GM12875 (cell line): ENCODE measurements around the gene EPS8L1.

Experiments used
- H3K4me3 ChIP-seq: one replicate; pipeline ENCODE4 v1.5.1; 2011; ENCODE audit warnings: low read depth, low read length, control low read depth
- TF ChIP-seq, protein P1 (sequence below): IDR thresholded peaks from 2 replicates; pipeline ENCODE4 v1.5.1; 2011; ENCODE audit warnings: low read depth, mild to moderate bottlenecking, control low read depth, inconsistent platforms, low read length, moderate library complexity, borderline replicate concordance; ENCODE audit not compliant: insufficient read depth

The EPS8L1 gene

DNA sequence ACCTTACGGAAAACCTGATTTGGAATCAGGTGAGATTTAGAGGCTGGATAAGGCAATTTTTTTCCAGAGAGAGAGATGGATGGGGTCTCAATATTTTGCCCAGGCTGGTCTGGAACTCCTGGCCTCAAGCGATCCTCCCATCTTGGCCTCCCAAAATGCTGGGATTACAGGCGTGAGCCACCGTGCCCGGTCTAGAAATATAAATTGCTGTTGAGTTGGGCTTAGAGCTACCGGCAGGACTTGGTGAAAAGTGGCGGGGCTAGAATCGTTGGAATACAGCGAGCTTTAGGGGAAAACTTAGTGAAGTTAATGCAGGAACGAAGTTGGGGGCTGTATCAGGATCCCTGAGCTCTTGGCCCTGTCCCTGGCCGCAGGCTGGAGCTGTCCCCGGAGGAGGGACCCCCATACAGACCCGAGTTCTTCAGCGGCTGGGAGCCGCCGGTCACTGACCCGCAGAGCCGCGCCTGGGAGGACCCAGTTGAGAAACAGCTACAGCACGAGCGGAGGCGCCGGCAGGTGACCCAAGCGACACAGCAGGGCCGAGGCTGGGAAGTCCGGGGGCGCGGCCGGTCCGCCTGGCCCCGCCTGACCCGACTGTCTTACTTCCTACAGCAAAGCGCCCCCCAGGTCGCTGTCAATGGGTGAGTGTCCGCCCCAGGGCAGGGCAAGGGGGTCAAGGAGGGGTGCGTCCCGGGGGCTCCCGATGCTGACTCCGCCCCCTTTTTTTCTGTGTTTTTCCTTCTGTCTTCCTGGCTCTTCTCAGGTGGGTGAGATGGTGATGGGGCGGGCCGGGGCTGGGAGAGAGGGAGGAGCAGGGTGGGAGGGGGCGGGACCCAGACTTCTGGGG lies 7.6 kb downstream of the EPS8L1 start:
- TF ChIP-seq, protein P1, sequence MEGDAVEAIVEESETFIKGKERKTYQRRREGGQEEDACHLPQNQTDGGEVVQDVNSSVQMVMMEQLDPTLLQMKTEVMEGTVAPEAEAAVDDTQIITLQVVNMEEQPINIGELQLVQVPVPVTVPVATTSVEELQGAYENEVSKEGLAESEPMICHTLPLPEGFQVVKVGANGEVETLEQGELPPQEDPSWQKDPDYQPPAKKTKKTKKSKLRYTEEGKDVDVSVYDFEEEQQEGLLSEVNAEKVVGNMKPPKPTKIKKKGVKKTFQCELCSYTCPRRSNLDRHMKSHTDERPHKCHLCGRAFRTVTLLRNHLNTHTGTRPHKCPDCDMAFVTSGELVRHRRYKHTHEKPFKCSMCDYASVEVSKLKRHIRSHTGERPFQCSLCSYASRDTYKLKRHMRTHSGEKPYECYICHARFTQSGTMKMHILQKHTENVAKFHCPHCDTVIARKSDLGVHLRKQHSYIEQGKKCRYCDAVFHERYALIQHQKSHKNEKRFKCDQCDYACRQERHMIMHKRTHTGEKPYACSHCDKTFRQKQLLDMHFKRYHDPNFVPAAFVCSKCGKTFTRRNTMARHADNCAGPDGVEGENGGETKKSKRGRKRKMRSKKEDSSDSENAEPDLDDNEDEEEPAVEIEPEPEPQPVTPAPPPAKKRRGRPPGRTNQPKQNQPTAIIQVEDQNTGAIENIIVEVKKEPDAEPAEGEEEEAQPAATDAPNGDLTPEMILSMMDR: no peak
- H3K4me3 ChIP-seq: no peak overlapping the region

DNA sequence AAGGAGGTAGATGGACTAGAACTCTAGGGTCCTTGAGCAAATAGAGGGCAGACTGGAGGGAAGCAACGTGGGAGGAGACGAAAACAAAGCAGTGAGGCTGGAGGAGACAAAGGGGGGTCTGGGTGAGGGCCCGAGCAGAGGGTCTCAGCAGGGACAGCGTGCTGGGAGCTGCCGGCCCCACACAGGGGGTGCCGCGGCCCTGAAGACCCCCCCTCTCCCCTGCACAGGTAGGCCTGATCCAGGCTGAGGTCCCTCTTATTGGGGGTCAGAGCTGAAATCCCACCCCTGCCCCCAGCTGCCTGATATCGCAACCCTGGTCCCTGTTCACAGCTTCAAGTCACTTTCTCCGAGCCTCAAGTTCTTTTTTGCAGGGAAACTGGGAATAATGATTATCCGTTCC lies 8.7 kb downstream of the EPS8L1 start:
- TF ChIP-seq, protein P1: no peak
- H3K4me3 ChIP-seq: no peak overlapping the region

- TF ChIP-seq, protein P1: no peak
Observed at GRCh38 chr19:55085923-55086715, 10.4 kb downstream of the EPS8L1 start.

GRCh38 chr19:55086730-55087541 lies 11.3 kb downstream of the EPS8L1 start:
- TF ChIP-seq, protein P1: no peak
- no peak overlapping the region for H3K4me3 ChIP-seq

More at GRCh38 chr19:55085923-55086715, 10.4 kb downstream of the EPS8L1 start:
- H3K4me3 ChIP-seq: no peak overlapping the region

GRCh38 chr19:55087542-55087901 lies 11.9 kb downstream of the EPS8L1 start:
- TF ChIP-seq, protein P1: no peak
- no peak overlapping the region for H3K4me3 ChIP-seq

DNA sequence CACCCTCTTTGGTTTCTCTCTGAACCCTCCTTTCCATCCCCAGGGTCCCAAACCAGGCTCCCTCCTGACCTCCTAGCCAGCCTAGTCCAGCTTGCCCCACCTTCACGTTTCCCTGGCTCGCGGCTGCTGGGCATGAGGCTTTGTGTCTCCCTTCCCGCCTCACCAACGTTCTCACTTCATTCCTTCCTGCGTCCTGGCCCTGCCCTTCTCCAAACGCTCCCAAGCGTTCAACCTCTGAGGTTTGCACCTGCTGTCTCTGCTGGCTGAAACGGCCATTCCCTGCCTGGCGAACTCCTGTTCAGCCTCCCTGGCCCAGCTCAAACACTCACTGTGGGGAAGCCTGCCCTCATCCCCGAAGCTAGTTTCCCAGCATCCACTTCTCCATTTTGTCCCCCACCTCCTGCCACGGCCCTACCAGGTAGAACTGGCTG lies 12.4 kb downstream of the EPS8L1 start:
- H3K4me3 ChIP-seq: no peak overlapping the region
- TF ChIP-seq, protein P1: no peak
